ENCODE results near the gene SYCE3.

Gene SYCE3

DNA sequence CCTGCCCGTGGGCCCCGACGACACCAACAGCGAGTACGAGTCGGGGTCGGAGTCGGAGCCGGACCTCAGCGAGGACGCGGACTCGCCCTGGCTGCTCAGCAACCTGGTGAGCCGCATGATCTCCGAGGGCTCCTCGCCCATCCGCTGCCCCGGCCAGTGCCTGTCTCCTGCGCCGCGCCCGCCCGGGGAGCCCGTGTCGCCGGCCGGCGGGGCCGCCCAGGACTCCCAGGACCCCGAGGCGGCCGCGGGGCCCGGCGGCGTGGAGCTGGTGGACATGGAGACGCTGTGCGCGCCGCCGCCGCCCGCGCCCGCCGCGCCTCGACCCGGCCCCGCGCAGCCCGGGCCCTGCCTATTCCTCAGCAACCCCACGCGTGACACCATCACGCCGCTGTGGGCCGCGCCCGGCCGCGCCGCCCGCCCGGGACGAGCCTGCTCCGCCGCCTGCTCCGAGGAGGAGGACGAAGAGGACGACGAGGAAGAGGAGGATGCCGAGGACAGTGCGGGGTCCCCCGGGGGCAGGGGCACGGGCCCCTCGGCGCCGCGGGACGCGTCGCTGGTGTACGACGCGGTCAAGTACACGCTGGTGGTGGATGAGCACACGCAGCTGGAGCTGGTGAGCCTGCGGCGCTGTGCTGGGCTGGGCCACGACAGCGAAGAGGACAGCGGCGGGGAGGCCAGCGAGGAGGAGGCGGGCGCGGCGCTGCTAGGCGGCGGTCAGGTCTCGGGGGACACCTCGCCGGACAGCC, 41.7 kb upstream of the SYCE3 start:
- DNase-seq (ENCODE audit: low read depth), result no peak
- TF ChIP-seq, protein P1, sequence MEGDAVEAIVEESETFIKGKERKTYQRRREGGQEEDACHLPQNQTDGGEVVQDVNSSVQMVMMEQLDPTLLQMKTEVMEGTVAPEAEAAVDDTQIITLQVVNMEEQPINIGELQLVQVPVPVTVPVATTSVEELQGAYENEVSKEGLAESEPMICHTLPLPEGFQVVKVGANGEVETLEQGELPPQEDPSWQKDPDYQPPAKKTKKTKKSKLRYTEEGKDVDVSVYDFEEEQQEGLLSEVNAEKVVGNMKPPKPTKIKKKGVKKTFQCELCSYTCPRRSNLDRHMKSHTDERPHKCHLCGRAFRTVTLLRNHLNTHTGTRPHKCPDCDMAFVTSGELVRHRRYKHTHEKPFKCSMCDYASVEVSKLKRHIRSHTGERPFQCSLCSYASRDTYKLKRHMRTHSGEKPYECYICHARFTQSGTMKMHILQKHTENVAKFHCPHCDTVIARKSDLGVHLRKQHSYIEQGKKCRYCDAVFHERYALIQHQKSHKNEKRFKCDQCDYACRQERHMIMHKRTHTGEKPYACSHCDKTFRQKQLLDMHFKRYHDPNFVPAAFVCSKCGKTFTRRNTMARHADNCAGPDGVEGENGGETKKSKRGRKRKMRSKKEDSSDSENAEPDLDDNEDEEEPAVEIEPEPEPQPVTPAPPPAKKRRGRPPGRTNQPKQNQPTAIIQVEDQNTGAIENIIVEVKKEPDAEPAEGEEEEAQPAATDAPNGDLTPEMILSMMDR (conservative IDR thresholded peaks at IDR 0.05; ENCODE audit: low read length), result no peak
- H3K4me3 ChIP-seq (ENCODE audit: low read length), result no peak overlapping the region

DNA sequence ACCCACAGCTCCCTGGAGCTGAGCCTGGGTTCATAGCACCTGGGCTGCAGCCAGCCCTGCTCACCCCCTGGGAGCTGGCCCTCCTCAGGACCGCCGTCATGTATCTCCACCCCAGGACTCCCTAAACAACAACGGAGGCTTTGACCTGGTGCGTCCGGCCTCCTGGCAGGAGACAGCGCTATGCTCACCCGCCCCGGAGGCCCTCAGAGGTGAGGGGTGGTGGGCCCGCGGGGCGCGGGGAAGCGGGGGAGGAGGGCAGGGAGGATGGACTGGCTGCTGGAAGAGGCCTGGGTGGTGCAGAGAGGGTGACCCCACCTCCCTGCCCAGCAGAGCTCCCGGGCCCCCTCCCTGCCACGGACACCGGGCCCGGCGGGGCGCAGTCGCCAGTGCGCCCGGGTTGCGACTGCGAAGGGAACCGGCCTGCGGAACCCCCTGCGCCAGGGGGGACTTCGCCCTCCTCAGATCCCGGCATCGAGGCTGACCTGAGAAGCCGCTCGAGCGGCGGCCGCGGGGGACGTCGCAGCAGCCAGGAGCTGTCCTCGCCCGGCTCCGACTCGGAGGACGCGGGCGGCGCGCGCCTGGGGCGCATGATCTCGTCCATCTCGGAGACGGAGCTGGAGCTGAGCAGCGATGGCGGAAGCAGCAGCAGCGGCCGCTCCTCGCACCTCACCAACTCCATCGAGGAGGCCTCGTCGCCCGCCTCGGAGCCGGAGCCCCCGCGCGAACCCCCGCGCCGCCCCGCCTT, 41.0 kb upstream of the SYCE3 start:
- no peak for DNase-seq (ENCODE audit: low read depth)
- no peak overlapping the region for H3K4me3 ChIP-seq (ENCODE audit: low read length)
- TF ChIP-seq, protein P1 (conservative IDR thresholded peaks at IDR 0.05; ENCODE audit: low read length), result no peak

DNA sequence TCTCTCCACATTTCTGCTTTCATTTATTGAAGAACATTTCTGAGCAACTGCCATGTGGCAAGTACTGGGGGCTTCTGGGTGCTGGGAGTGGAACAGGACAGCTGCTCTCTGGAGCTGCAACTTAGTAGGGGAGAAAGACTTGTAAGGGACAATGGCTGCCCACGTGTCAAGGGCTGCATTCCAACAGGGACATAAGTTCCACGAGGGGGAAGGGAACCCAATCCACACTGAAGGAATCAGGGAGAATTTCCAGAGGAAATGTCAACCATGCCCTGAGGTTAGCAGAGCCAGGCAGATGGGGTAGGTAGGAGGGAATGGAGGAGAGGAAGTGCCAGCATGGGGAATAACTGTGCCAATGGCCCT, 39.6 kb upstream of the SYCE3 start:
- DNase-seq (ENCODE audit: low read depth), result no peak
- H3K4me3 ChIP-seq (ENCODE audit: low read length), result no peak overlapping the region
- TF ChIP-seq, protein P1 (conservative IDR thresholded peaks at IDR 0.05; ENCODE audit: low read length), result no peak

DNA sequence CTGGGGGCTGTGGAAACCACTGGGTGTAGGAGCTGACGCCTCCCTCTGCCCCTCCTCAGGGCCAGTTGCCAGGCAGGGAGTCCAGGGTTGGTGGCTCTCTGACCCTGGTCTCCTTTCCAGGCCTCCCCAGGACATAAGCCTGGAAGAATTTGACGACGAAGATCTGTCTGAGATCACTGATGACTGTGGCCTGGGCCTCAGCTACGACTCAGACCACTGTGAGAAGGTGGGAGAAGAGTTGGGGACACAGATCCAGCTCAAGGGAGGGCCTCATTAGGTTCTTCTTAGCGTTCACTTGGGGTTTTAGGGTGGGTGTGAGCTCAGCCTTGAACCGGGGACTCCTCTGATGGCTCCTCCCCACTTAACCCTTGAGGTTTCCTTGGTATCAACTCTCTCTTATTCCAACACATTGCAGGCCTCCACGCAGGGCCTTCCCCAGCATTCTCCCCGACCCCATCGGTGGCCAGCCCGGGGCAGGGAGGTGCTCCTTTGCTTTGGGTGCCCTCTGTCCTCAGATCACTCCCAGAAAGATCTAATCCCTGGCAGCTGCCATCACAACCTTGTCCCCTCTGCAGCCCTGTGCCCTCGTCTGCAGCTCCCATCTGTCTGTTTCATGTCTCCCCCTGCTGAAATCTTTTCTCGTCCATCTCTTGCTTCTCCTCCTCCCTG, 39.1 kb upstream of the SYCE3 start:
- TF ChIP-seq, protein P1 (conservative IDR thresholded peaks at IDR 0.05; ENCODE audit: low read length), result no peak
- no peak for DNase-seq (ENCODE audit: low read depth)
- H3K4me3 ChIP-seq (ENCODE audit: low read length), result no peak overlapping the region

DNA sequence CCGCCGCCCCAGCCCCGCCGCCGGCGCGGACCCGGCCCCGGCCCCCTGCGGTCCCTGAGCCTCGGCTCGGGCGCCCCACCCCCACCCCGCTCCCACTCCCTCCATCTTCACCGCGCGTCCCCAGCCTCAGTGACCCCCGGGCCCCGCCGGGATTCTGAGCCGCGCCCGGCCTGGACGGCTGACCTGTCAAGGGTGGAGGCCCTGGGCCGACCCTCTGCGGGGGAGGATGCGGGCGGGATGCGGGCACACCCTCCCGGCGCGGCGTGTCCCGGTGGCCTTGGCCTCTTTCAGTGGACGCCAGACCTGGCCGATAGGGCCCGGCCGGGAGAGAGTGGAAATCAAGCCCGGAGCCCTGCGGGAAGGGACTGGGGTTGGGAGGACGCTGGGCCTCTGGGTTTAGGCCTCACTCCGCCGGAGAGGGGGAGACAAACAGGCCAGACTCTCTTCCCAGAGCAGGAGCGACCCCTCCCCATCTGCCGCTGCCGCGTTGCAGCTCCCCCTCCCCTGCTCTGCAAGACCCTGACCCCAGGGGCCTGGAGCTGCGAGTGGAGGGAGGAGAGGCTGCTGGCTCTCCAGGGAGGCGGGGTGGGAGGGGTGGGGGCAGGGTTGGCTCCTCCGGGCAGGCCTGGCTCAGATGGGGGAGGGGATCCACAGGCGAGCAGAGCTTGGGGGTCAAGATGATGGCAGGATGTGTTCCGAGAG, 38.4 kb upstream of the SYCE3 start:
- no peak overlapping the region for H3K4me3 ChIP-seq (ENCODE audit: low read length)
- TF ChIP-seq, protein P1 (conservative IDR thresholded peaks at IDR 0.05; ENCODE audit: low read length), result no peak
- no peak for DNase-seq (ENCODE audit: low read depth)

DNA sequence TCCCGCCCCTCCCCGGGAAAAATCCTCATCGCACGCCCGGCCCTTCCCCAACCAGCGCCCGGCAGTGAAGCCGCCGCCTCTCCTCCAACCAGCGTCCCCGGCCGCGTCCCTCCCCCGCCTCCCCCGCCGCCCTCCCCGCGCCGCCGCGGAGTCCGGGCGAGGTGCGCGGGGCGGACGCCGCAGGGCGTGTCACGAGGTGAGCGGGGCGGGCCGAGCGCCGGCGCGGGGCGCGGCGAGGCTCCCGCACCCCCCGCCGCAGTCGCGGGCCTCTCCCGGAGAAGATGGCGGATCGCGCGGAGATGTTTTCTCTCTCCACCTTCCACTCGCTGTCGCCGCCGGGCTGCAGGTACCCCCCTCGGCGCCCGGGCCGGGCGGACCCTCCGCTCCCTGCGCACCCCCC, 37.8 kb upstream of the SYCE3 start, which contains the start of gene MAPK8IP2:
Gene MAPK8IP2, plus strand, starts transcription at position 256 of the 400 bp plus-strand sequence. Its CDS starts 26 bp downstream, at position 282.
- TF ChIP-seq, protein P1 (conservative IDR thresholded peaks at IDR 0.05; ENCODE audit: low read length), result no peak
- DNase-seq (ENCODE audit: low read depth), result no peak
- H3K4me3 ChIP-seq (ENCODE audit: low read length), result peak within 1 kb of the TSS; percentile 15; the same call in 1 of the 2 replicates
